Smooth muscle cell of the brain vasculature (primary cell): ENCODE measurements around the gene SPINT1.
A peak's percentile ranks its signal among the peaks of the same experiment; 100 is the strongest.
"Not testable (repeated sequence)": the region's sequence is repeated elsewhere in the genome, so short reads cannot be mapped to it uniquely, and the experiment has no call there.

Experiments
- DNase-seq: peaks from one replicate; pipeline ENCODE4 v3.0.0-alpha.2; 2012; ENCODE audit warnings: low read depth, low spot score

The SPINT1 gene

DNA sequence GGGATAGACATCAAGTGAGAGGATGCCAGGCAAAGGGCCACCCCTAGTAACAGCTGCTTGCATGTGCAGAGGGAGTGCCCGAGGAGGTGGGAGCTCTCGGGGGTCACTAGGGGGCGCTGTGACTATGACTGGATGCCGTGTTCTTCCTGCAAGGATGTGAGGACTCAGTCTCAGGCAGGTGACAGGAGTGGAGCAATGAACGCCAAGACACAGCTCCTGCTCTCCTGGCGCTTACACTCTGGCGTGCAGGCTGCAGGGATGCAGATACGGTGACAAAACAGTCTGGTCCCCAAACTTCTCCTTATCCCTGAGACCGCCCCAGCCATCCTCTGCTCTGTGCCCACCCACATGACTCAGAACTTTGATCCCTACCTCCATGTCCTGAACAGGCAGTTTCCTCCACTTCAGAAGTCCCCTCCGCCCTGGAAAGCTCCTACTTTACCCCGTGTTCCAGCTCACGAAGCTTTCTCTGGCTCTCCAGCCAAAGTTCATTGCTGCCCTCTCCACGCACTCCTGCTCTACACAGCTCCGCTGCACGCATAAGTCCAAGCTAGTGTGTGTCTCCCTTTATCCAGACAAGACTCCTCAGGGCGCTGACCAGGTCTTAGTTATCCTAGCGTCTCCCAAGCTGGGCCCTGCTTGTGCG, 15.5 kb downstream of the SPINT1 start:
- peak; percentile 53 for DNase-seq

DNA sequence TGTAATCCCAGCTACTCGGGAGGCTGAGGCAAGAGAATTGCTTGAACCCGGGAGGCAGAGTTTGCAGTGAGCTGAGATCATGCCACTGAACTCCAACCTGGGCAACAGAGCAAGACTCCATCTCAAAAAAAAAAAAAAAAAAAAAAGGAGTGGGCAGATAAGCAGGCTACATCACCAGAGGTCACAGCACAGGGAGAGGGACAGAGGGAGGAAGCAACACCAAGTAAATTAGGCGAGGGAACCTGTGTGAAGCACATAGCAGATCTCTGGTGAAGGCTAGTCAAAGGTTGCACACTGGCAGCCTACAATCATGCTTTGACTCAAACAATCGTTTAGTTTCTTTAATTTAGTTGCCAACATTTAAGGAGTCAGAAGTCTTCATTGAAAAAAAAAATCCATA, 17.3 kb downstream of the SPINT1 start:
- not testable (repeated sequence) for DNase-seq

DNA sequence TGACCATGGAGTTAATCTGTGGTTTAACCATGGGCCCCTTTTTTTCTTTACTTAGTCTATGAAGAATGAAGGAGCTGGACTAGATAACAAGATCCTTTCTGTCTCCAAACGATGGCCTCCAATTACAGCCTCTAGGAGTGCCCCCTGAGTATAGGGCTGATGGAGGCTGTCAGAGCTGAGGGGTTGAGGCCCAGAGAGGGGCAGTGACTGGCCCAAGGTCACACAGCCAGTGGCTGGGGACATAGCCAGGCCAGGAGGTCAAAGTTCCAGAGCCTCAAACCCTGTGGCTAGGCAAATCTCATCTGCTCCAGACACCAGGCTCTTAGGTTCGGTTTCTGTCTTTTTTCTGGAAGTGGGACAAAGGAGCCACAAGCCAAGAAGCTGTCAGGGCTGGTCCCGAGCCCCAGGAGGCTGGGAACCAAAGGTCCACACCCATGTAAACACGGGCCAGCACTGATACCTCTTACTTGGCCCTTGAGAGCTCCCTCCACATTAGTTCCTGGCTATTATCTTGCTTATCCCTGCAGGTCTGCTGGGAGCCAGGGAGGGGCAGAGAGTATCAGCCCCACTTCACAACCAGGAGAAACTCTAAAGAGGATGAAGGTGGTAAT, 19.9 kb downstream of the SPINT1 start:
- no peak for DNase-seq

DNA sequence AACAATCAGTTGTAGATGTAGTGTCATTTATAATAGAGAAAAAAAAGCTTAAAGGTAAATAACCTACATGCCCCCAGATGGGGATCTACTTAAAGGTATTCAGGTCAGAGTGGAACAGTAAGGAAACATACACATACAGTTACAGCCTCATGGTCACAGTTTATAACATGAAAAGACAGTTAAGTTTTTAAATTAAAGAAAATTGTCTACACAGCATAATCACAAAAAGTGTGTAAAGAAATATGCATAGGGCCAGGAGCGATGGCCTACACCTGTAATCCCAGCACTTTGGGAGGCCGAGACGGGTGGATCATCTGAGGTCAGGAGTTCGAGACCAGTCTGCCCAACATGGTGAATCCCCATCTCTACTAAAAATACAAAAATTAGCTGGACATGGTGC, 23.4 kb downstream of the SPINT1 start:
- no peak for DNase-seq

DNA sequence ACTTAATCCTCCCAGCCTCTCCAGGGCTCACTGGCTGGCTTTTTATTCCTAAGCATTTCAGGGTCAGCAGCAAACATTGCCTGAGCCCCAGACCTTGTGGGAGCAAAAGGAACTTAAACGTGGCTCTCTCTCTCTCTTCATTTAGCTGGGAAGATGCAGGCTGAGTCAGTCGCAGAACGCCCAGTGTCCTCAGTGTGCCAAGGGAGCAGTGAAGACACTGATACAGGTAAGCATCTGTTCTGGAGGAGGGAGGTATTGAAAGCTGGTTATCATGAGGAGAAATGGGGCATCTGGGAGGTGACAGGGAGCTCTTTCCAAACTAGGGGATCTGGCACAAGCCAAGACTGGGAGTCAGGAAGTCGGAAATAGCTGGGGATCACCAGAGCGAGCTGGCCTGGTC, 25.8 kb downstream of the SPINT1 start:
- no peak for DNase-seq

DNA sequence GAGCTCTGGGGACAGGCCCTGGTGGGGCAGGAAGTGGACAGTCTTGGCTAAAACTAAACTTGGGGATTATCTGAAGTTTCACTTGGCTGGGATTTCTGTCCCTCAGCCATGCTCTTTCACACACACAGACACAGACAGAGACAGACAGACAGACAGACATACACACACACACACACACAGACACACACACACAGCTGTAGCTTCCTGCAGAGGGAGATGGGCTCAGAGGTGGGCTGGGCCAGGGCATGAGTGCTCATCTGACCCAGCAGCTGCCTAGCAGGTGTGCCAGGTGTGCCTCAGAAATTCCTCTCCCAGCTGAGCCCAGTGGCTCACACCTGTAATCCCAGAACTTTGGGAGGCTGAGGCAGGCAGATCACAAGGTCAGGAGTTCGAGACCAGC, 26.9 kb downstream of the SPINT1 start:
- DNase-seq, result no peak

DNA sequence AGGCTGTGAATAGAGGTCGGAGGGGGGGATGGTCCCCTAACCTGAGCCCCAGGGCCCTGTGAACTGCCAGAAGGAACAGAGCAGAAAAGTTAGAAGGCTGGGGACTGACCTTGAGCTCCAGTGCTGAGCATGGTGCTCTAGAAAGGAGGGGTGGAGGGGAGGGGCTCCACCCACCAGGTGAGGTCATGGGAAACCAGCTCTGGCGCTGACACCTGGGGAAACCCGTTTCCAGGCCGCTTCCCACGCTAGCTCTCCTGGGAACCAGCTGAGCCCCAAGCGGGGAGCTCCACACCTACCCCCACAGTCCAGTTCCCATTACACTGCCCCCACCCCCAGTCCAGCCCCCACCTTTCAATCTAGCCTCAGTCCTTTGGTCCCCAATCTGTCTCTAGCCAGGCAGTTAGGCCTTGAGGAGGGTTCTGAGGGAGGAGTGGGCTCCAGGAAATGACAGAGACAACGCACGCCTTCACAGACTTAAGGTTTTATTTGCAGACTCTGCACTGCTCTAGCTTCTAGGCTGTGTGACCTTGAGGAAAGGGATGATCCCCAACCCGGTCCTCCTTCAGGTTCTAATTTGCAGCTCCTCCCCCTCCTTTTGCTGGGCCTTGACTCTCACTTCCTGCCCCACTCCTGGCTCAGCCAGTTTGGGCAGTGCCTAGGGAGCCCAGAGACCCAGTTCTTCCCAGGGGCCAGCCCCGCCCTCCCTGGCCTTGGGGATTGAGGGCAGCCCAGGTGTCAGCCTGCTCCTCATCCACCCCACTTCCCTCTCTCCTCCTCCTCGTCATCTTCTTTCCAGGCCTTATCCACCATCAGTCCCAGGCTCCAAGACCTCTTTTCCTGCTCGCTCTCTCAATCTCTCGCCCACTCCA, 28.1 kb downstream of the SPINT1 start:
- DNase-seq, result no peak

DNA sequence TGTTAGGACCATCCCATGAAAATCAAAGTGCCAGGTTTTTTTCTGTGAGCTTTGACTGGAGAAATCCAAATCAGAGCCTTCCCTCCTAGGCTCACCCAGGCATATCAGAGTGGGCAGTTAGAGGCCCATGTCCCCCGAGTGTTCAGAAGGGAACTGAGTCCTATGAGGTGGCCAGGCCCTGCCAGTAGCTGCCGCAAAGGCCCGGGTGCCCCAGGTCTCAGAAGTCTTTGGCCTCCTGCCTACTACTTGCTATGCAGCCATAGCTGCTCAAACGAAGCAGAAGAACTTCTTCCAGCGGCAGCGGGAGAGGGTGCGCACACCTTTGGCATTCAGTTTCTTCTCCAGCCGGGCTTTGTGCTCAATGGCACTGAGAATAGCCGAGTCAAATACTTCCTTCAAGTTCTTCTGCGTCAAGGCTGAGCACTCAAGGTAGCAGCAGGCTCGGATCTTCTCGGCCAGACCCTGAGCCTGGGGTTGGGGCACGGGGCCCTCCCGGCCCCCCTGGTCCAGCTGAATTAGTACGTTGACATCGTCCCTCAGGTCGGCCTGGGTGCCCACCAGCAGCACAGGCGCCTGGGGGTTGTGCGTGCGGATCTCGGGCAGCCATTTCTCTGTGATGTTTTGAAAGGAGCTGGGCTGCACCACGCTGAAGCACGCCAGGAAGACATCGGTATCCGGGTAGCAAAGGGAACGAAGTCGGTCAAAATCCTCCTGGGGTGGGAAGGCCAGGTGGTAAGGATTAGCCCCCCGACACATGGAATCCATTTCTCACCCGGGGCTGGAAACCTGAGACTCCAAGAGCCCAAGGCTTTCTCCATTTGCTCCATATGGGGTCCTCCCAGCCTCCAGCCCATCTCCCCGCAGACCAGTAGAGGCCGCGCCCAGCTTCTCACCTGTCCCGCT, 29.2 kb downstream of the SPINT1 start:
- DNase-seq, result no peak

DNA sequence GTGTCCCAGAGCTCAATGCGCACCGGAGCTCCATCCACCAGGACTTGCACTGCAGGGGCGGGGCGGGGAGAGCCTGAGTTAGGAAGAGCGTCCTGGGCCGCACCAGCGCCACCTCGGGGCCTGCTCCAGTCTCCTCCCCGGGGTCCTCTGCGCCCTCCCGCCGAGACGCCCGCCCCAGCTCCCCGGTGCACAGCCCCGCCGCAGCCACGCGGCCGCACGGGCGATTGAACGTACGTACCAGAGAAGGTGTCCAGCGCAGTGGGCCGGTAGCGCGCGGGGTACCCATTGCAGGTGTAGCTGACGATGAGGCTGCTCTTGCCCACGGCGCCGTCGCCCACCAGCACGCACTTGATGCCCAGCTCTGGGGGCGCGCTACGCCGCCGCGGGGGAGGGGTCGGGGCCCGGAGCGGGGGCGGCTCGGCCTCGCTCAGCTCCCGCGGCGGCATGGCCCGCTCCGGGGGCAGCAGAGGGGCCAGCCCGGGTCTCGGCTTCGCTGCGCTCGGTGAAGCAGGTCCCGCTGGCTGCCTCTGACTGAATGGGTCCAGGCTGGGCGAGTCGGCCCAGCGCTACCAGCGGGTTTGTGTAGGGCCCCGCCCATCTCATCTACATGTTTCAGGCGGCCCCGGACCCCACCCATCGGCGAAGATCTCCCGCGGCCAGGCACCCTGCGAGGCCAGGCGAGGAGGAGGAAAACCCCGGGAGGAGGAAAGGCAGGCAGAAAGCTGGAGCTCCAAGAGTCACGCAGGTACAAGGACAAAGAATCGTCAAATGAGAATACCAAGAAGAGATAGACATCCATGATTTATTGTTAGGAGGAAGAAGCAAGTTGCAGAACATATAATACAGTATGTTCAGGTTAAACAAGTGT, 30.1 kb downstream of the SPINT1 start, which contains the start of gene RHOV:
RHOV (minus strand) TSS at position 541 of the 868 bp plus-strand sequence; CDS start at position 446, 95 bp downstream.
- DNase-seq, result no peak

DNA sequence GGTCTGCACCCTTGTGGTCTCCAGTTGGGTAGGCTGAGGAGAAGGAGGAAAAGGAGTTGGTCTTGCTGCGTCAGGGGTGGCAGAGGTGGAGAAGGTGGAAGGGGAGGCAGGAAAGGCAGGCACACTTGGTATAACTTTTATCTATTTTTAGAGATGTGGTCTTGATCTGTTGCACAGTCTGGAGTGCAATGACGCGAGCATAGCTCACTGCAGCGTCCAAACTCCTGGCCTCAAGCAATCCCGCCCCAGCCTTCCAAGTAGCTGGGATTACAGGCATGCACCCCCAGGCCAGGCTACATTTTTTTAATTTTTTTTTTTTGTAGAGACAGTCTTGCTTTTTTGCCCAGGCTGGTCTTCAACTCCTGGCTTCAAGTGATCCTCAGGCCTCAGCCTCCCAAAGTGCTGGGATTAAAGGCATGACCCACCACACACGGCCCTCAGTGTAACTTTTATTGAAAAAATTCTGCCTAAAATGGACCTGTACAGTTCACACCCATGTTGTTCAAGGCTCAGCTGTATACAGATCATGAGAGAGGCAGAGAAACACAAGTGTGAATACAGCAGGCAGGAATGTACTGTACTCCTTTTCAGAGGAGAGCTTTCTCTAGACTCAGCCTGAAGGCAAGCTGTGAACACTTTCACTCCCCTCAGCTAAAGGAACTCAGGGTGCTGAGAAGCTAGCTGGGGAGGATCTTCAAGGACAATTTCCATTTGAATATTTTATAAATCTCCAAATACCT, 32.3 kb downstream of the SPINT1 start:
- DNase-seq, result no peak

DNA sequence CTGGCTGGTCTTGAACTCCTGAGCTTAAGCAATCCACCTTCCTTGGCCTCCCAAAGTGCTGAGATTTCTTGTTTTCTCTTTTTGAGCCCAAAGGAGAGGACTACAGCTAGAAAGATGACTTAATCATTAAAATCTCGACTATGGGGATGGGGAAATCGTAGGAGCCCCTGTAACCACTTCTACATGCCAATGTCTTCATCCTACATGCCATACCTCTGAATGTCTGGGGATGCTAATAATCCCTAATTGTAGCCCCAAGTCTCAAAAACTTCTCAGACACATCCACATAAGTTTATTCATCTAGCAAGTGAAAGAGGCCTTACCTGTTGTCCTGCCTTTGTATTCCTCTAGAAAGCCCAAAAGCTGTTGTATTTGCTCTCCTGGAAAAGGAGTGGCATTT, 33.8 kb downstream of the SPINT1 start:
- no peak for DNase-seq

DNA sequence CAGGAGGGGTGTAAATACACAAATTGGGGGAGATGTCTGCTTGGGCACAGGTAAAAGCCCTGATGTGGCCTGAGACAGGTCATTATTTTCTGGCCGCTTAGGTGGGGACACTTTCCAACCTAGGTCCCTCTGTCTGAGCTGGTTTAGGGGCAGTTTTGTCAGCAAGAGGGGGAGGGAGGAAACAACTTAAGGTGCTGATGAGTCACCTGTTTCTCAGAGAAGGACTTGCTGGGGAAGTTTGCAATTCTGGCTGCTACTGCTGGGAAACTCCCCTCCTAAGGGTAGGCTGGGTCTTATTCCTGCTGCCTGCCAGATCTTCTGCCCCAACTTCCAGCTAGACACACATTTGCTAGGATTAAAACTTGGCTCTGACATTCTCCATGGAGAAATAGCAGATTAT, 34.9 kb downstream of the SPINT1 start:
- no peak for DNase-seq

DNA sequence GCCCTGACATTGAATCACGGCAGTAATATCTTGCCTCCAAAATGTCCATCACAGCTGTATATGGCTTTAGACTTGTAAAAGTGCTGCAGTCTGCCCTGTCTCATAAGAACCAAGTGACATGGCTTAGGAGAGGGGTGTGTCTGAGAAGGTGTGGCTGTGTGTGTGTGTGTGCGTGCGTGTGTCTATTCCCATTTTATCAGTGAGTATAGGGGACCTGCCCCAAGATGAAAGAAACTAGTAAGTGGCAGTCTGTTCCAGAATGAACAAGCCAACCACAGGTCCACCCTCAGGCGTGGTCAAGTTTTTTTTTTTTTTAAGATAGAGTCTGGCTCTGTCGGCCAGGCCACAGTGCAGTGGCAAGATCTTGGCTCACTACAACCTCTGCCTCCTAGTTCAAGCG, 35.8 kb downstream of the SPINT1 start:
- DNase-seq, result no peak

DNA sequence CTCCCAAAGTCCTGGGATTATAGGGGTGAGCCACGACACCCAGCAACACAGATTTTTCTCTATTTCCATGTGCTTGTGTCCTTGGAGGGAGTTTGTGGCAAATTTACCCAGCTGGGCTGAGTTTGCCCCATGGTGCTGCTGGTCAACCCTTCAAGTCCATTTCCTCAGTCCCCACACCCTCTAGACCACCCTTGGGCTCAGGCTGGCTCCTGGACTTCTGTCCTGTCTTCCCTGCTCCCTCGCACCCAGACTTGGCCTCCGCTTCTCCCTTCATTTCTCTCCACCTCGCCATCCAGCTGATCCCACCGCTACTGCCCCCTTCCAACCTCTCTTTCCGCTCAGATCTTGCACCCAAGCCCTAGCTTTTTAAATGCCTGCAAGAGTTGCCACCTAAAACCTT, 37.5 kb downstream of the SPINT1 start:
- DNase-seq, result no peak

DNA sequence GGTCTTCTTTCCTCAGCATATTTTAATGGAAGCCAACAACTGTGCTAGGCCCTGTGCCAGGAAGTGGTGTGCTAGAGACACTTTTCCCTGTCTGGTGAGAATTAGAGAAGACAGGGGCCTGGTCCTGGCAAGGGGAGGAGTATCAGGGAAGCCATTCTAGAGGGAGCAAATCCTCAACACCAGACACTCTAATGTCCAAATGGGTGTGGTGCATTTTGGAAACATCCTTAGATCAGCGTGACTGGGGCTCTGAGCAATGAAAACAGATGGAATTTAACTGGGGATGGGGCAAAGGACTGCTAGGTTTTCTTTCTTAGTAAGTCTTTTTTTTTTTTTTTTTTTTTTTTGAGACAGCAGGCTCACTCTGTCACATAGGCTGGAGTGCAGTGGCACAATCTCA, 42.7 kb downstream of the SPINT1 start:
- no peak for DNase-seq

DNA sequence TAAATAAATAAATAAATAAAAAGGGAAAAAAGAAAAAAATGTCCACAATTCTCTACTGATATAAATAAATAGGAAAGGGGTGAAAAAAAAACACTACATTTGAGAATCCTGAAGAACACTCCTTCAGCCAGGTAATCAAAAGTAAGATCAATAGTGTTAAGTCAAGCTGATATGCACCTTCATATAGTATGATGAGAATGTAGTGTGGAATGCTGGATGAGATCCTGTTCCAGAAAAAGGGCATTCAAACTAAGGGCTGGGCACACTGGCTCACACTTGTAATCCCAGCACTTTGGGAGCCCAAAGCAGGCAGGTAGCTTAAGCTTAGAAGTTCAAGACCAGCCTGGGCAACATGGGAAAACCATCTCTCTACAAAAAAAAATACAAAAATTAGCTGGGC, 45.3 kb downstream of the SPINT1 start:
- DNase-seq, result no peak

DNA sequence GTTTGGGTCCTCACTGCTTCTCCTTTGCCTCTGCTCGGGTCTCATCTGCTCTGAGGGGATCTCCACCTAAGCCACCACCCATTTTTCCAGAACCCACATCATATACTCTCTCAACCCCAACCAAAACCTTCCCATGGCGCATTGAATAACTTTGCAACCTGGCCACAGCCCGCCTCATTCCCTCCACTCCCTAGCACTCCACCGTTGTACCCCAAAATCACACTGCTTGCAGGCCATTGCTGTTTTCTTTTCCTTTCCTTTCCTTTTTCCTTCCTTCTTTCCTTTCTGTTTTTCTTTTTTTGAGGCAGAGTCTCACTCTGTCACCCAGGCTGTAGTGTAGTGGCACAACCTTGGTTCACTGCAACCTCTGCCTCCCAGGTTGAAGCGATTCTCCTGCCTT, 47.3 kb downstream of the SPINT1 start:
- DNase-seq, result no peak

DNA sequence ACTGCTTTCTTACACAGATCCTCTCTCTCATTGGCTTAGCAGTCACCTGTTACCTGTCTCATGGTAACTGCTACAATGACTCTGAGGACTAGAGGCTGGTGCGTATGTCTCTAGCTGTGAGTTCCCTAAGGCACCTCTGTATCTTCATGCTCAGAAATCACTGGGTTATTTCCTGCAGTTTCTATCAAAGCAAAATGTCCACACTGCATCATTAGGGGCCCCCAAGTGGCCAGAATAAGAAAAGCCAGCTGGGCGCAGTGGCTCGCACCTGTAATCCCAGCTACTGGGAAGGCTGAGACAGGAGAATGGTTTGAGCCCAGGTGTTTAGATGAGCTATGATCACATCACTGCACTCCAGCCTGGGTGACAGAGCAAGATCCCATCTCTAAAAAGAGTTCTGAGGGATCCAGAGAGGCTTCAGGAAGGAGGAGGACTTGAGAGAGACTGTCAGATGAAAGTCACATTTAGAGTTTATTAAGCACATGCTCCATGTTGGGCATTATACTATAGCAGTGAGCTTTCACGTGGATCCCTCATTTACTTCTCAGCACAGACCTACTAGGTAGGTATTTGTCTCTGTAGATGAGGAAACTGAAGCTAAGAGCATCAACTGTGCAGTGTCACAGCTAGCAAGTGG, 48.1 kb downstream of the SPINT1 start:
- no peak for DNase-seq

DNA sequence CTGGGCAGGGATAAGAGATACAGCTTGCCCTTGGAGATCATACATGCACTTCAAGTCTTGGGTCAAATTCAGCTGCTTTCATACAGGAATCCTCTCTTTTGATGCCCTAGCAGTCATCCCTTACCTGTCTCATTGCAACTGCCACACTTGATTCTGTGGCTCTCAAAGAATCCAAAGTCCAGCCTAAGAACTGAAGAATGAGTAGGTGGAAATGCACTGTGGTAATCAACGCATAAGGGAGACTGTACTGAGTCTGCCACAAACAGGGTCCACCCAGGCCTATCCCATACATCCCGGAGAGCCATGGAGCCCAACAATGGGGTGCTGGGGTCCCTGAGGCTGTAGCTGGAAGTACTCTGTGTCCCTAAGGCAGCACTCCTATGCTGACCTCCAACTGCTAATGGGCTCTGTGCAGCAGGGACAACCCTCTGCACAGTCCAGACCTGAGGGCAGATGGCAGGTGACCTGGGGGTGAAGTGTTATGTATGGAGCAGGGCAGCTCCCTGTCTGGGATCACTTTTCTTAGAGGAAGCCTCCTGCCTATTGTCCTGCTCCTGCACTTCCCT, 48.7 kb downstream of the SPINT1 start:
- DNase-seq, result no peak
